ENCODE results near the gene EIF4G1. TPM values are rescaled to one million over a fixed set of nuclear protein-coding genes. Genes with fewer than 3 reads are reported as not detected.

The EIF4G1 gene
- total RNA-seq, 1 donor from 2014 or later: 403 TPM

GRCh38 chr3:184372296-184372821 is 58.0 kb downstream of the EIF4G1 start:
- Mint-ChIP-seq H3K27me3 (ENCODE audit: low read depth) (peaks cover 21% of the 10 kb centered on the region), H3K4me3 (ENCODE audit: unreplicated experiment) (no peak overlapping the region), H3K27ac (ENCODE audit: unreplicated experiment) (no peak overlapping the region), H3K4me1 (ENCODE audit: low read depth) (peaks cover 57% of the 10 kb centered on the region), H3K9me3 (ENCODE audit: low read depth) (no peaks in the 10 kb centered on the region), H3K36me3 (ENCODE audit: low read depth) (peaks cover 6% of the 10 kb centered on the region)
- no peak for DNase-seq (ENCODE audit: low spot score)
- TF ChIP-seq CTCF (IDR thresholded peaks at IDR 0.05): no peak

- H3K4me3 Mint-ChIP-seq (ENCODE audit: unreplicated experiment): no peak overlapping the region
- TF ChIP-seq CTCF (IDR thresholded peaks at IDR 0.05): no peak
- H3K36me3 Mint-ChIP-seq (ENCODE audit: low read depth): peaks cover 6% of the 10 kb centered on the region
- peaks cover 52% of the 10 kb centered on the region for H3K4me1 Mint-ChIP-seq (ENCODE audit: low read depth)
- no peaks in the 10 kb centered on the region for H3K9me3 Mint-ChIP-seq (ENCODE audit: low read depth)
- DNase-seq (ENCODE audit: low spot score): no peak
- H3K27me3 Mint-ChIP-seq (ENCODE audit: low read depth): peaks cover 24% of the 10 kb centered on the region
- no peak overlapping the region for H3K27ac Mint-ChIP-seq (ENCODE audit: unreplicated experiment)
Measured at GRCh38 chr3:184372911-184373310, 58.5 kb downstream of the EIF4G1 start.

- no peak for TF ChIP-seq CTCF (IDR thresholded peaks at IDR 0.05)
- Mint-ChIP-seq H3K36me3 (ENCODE audit: low read depth) (peaks cover 6% of the 10 kb centered on the region), H3K4me1 (ENCODE audit: low read depth) (peaks cover 47% of the 10 kb centered on the region), H3K9me3 (ENCODE audit: low read depth) (no peaks in the 10 kb centered on the region), H3K27me3 (ENCODE audit: low read depth) (peaks cover 24% of the 10 kb centered on the region), H3K4me3 (ENCODE audit: unreplicated experiment) (no peak overlapping the region), H3K27ac (ENCODE audit: unreplicated experiment) (no peak overlapping the region)
- DNase-seq (ENCODE audit: low spot score): no peak
Measured at GRCh38 chr3:184373422-184373821, 59.0 kb downstream of the EIF4G1 start.

- Mint-ChIP-seq H3K27ac (ENCODE audit: unreplicated experiment) (no peak overlapping the region), H3K27me3 (ENCODE audit: low read depth) (peaks cover 32% of the 10 kb centered on the region), H3K36me3 (ENCODE audit: low read depth) (no peaks in the 10 kb centered on the region), H3K4me1 (ENCODE audit: low read depth) (peaks cover 30% of the 10 kb centered on the region), H3K4me3 (ENCODE audit: unreplicated experiment) (no peak overlapping the region), H3K9me3 (ENCODE audit: low read depth) (no peaks in the 10 kb centered on the region)
- no peak for TF ChIP-seq CTCF (IDR thresholded peaks at IDR 0.05)
- no peak for DNase-seq (ENCODE audit: low spot score)
Measured at GRCh38 chr3:184375747-184376461, 61.5 kb downstream of the EIF4G1 start.

GRCh38 chr3:184377374-184377773 is 63.0 kb downstream of the EIF4G1 start:
- Mint-ChIP-seq H3K9me3 (ENCODE audit: low read depth) (no peaks in the 10 kb centered on the region), H3K4me1 (ENCODE audit: low read depth) (peaks cover 17% of the 10 kb centered on the region), H3K27me3 (ENCODE audit: low read depth) (peaks cover 34% of the 10 kb centered on the region), H3K27ac (ENCODE audit: unreplicated experiment) (no peak overlapping the region), H3K36me3 (ENCODE audit: low read depth) (no peaks in the 10 kb centered on the region), H3K4me3 (ENCODE audit: unreplicated experiment) (no peak overlapping the region)
- no peak for DNase-seq (ENCODE audit: low spot score)
- TF ChIP-seq CTCF (IDR thresholded peaks at IDR 0.05): no peak
